CD4-positive, alpha-beta T cell treated with Interleukin-4 for 1 hour (primary cell): Measurements from ENCODE around the gene HMG20A.
"Not testable (repeated sequence)": the region's sequence is repeated elsewhere in the genome, so short reads cannot be mapped to it uniquely, and the experiment has no call there.

ENCODE experiments used
- DNase-seq, 2 donors: peaks; one replicate each; pipeline ENCODE4 v3.0.0-alpha.2; 2020 to 2022

The HMG20A gene

GRCh38 chr15:77420610-77421369, at the start of gene HMG20A:
Gene HMG20A (plus strand): TSS chr15:77420888. CDS start chr15:77458408, 37,520 bp downstream.
- DNase-seq = peak in 1 of 2 donors; percentile 69

GRCh38 chr15:77371850-77372563, 48.7 kb upstream of the HMG20A start:
- DNase-seq = no peak

GRCh38 chr15:77373441-77373840, 47.2 kb upstream of the HMG20A start:
- no peak for DNase-seq

GRCh38 chr15:77375133-77375532, 45.6 kb upstream of the HMG20A start:
- DNase-seq = no peak

- DNase-seq = no peak
Observed at GRCh38 chr15:77376770-77377169, 43.9 kb upstream of the HMG20A start.

GRCh38 chr15:77380033-77380432, 40.7 kb upstream of the HMG20A start:
- DNase-seq = no peak

GRCh38 chr15:77384086-77384485, 36.6 kb upstream of the HMG20A start:
- no peak for DNase-seq

- no peak for DNase-seq
Observed at GRCh38 chr15:77384589-77385359, 35.9 kb upstream of the HMG20A start.

GRCh38 chr15:77386626-77387025, 34.1 kb upstream of the HMG20A start:
- DNase-seq = no peak

- no peak for DNase-seq
Observed at GRCh38 chr15:77387365-77388105, 33.2 kb upstream of the HMG20A start.

- no peak for DNase-seq
Observed at GRCh38 chr15:77391372-77391951, 29.2 kb upstream of the HMG20A start.

GRCh38 chr15:77392762-77393470, 27.8 kb upstream of the HMG20A start:
- DNase-seq = no peak

GRCh38 chr15:77393471-77393840, 27.2 kb upstream of the HMG20A start:
- no peak for DNase-seq

GRCh38 chr15:77395013-77395774, 25.5 kb upstream of the HMG20A start:
- DNase-seq = no peak

GRCh38 chr15:77396692-77397091, 24.0 kb upstream of the HMG20A start:
- no peak for DNase-seq

- DNase-seq = no peak
Observed at GRCh38 chr15:77398927-77399326, 21.8 kb upstream of the HMG20A start.

GRCh38 chr15:77400258-77400657, 20.4 kb upstream of the HMG20A start:
- no peak for DNase-seq

- no peak for DNase-seq
Observed at GRCh38 chr15:77402740-77403379, 17.8 kb upstream of the HMG20A start.

- DNase-seq = not testable (repeated sequence)
Observed at GRCh38 chr15:77406173-77406759, 14.4 kb upstream of the HMG20A start.

GRCh38 chr15:77406846-77407245, 13.8 kb upstream of the HMG20A start:
- no peak for DNase-seq
